ENCODE results near the gene FXYD5.
A peak's percentile ranks its signal among the peaks of the same experiment; 100 is the strongest.
"Not testable (repeated sequence)": the region's sequence is repeated elsewhere in the genome, so short reads cannot be mapped to it uniquely, and the experiment has no call there.

FXYD5 gene

DNA sequence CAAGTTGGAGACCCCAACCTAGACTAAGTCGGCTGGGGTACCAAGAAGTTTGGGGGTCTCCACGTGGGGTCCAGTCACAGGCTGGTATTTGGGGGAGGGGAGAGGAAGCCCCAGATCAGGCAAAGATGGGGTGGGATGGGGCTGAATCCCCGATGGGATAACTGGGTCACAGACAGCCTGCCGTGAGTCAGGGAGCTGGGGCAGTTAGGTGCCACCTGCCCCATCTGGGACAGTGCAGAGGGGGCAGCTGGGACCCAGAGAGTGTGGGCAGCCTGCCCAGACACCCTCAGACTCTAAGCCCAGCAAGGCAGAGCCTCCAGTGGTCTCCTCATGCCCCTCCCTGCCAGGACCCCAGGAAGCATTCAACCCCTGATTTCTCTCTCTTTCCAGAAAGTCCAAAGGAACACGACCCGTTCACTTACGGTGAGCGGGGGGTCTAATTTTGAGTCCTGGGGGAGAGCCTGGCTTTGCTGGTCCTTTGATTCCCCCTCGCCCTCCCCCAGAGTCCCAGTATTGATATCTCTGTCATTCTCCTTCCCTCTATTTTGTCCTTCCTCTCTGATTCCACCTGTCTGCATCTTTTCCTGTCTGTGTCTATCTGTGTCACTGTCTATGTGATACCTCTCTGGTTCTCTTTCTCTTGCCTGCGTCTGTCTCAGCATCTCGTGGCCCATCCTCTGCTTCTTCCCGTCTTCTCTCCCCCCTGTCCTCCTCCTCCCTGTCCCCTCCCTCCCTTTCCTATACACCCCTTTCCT lies 14.2 kb upstream of the FXYD5 start:
- DNase-seq: no peak

DNA sequence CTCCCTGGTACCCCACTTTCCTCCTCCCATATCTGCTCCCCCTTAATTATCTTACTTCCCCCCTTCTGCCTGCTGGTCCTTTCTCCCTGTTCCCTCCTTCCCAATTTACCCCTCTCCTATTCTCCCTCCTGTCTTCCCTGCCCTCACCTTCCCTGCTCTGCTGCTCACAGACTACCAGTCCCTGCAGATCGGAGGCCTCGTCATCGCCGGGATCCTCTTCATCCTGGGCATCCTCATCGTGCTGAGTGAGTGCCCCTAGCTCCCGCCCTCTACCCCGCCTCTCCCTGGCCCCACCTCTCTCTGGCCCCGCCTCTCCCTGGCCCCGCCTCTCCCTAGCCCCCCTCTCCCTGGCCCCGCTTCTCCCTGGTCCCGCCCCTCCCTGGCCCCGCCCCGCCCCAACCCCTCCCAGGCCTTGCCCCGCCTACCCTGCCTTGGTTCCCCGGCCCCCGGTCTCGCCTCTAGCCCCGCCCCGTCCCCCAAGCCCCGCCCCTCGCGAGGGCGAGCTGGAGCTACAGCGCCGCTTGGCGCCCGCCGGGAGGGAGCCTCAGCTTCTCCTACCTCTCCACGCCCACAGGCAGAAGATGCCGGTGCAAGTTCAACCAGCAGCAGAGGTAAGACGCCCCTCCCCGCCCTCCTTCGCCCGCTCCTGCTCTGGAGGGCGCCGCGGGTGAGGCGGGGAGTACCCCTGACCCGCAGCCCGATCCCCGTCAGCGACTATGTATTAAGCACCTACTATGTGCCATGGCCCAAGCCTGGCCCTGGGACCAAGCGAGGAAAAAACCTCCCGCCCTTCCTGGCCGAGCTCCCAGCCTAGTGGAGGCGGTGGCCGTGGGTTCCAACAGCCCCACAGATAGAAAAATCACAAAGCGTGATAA lies 13.3 kb upstream of the FXYD5 start:
- DNase-seq: peak; percentile 92

DNA sequence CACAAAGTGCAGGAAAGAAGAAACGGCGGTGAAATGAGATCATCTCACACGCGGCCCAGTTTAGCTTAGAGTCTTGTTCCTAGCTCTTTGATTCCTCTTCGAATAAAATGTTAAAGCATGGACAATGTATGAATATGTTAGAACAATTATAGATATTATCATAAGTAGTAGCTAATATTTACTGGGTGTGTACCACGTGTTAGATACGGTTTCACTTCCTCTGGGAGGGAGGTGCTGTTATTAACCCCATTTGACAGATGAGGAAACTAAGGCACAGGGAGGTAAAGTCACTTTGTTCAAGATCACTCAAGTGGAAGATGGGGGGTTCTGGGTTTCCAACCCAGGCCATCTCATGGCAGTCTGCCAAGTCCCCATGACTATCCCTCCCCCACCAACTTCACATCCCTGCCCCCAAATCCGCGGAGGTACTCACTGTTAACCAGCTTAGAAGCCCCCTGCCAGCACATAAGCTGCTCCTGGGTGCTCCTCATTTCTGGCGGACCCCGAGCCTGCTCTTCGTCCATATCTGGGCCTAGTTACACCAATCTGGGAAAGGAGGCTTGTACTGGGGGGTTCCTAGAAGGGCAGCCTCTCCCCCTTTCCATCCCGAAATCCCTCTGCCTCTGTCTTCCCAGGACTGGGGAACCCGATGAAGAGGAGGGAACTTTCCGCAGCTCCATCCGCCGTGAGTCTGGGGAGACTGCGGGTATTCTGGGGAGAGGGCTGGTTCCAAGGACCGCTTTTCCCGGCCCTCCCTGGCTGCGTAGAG lies 12.5 kb upstream of the FXYD5 start:
- DNase-seq: no peak

DNA sequence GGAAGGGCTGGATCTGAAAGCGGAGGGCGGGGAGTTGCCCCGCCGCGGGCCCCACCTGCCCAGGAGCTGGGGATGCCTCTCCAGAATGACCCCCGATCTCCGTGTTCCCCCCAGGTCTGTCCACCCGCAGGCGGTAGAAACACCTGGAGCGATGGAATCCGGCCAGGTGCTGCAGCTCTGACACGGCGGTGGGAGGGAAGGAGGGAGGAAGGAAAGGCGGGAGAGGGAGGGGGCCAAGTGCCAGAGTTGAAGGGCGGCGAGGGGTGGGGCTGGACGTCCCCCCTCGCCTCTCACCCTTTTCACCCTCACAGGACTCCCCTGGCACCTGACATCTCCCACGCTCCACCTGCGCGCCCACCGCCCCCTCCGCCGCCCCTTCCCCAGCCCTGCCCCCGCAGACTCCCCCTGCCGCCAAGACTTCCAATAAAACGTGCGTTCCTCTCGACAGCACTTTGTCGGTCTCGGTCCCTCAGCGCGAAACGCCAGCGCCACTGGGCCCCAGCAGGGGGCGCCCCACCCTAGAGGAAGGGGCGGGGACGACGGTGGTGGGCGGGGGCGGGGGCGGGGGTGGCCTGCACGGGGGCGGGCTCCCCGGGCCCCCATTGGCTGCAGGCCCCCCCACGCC lies 11.8 kb upstream of the FXYD5 start:
- DNase-seq: peak; percentile 65

DNA sequence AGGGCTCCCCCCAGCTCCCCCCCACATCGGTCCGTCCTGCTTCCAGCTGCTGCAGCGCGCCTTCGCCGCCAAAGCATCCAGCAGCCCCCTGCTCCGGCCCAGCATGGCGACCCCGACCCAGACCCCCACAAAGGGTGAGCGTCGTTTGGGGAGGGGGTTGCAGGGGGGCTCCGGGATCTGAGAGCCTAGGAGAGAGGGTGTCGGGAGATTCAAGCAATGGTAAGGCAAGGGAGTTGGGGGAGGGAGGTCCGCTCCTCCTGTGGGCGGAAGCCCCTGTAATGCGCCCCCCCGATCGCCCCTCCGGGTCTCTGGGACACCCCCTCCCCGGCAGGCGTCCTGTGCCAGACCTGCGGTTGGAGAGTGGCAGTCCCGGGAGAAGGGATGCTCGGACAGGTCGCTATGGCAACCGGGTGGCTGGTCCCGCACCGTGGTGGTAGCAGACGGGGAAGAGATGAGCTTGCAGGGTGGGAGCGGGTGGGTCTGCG lies 11.3 kb upstream of the FXYD5 start, which contains the start of gene FXYD7:
Gene FXYD7 (plus strand): TSS at position 25 of the 485 bp plus-strand sequence. CDS start 79 bp downstream, at position 104.
- no peak for DNase-seq

DNA sequence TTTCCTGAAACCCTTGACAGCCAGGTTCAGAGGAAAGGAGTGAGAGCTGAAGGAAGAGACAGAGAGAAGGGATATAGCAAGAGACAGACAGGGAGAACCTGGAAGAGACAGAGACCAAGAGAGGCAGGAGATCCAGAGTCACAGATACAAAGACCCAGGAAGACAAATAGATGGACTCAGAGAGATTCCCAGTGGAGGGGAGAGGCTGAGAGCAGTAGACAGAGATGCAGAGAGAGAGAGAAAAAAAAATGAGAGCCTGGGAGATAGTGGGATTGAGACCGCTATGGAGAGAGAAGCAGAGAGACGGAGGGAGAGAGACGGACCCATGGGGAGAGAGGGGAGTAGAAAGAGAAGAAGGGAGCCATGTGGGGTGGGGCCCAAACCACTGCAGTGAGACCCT lies 10.7 kb upstream of the FXYD5 start:
- no peak for DNase-seq

DNA sequence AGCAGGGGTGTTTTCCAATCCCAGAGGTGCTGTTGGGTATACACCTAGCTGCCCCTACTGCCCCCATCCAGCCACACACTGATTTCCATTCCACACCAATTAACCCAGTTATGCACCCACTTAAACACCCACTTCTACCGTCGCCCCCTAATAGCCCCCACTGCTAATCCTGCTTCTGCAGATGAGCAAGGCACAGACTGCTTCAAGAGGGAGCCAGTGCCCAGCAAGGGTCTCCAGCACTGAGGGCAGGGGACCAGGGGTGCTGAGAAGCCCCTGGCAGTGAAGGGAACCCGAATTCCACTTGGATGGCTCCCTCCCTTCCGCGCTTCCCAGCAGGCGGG lies 10.3 kb upstream of the FXYD5 start:
- no peak for DNase-seq

DNA sequence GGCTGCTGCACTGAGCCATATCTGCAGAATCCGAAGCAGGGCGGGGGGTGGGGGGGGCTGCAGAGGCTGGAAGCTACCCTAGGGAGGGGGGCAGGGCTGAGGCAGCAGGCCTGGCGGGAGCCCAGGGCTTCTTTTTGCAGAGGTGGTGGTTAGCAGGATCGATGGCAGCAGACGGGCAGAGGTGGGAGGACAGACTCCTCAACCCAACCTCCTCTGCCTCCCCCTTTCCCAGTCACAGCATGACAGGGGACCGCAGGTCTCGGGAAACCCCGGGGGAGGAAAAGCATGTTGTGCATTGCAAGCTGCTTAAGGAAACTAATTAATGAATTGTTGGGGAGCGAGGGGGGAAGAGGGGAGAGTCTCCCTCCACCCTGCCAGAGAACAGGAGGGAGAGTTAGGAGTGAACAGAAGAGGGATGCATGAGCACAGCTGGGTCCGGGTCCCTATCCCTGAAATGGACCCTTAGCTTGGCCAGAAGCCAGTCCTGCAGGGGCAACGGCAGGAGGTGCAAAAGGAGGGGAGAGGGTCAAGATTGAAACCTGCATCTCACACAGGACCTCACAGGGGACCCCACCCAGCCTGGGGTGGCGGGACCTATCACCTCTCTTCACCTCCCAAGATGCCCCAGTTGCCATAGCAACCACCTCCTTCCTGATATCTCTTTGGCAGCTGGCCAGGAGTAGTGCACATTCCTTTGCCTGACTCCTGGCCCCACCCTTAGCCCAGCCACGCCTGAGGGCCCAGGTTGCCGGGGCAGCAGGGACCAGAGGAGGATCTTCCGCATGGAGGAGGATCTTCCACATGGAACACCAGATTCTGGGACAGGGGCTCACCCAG lies 9.7 kb upstream of the FXYD5 start:
- peak; percentile 35 for DNase-seq

DNA sequence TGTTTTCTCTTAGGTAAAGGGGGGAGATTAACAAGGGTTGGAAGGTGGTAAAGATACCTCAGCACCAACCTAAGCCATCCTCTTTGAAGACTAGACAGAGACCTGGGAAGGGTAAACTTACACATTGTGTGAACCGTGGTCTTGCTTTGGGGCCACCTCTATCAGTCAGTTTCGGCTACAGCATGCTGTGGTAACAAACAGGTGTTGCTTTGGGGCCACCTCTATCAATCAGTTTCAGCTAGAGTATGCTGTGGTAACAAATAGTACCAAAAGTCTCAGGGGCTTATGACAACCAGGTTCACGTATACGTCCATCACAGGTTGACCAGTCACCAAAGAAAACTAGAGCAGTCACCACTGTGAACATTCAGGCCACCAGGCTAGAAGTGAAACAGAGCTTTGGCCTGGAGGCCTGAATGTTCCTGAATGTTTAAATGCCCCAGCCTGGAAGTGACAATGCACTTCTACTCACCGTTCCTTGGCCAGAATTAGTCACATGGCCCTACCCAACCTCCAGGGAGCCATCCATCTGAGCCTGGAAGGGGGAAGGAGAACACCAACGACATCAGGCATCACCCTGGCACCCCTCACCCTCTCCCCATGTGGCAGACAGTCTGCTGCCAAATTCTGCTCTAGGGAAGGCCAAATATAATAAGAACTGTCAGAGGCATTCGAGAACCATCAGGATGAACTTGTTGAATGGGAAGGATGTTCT lies 7.6 kb upstream of the FXYD5 start:
- DNase-seq: no peak

DNA sequence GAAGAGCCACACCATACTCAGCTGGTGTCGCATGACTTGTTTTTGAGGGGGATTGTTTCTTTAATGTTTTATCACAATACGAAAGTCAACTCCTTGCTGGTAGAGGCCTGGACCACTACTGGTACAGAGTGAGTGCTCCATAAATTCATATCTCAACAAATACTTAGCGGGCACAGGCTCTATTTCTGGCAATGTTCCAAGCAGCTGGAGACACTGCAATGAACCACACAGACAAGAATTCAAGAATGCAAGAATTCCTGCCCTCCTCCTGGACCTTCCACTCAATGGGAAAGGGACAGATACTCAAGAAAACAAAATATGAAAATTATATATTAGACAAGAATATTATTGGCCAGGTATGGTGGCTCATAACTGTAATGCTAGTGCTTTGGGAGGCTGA lies 5.1 kb upstream of the FXYD5 start:
- DNase-seq: no peak

DNA sequence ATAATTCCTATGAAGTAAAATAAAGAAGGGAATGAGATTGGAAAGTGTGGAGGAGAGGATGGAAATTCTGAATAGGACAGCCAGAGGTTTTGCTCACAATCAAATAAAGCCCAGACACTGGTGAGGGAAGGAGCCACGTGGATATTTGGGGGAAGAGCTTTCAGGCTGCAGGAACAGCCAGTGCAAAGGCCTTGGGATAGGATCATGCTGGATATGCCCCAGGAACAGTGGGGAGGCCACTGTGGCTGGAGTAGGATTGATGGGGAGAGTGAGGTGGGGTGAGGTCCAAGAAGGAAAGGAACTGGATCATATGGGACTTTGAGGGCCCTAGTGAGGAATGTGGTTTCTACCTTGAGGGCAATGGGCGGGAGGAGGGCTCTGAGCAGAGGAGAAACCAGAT lies 4.1 kb upstream of the FXYD5 start:
- no peak for DNase-seq

DNA sequence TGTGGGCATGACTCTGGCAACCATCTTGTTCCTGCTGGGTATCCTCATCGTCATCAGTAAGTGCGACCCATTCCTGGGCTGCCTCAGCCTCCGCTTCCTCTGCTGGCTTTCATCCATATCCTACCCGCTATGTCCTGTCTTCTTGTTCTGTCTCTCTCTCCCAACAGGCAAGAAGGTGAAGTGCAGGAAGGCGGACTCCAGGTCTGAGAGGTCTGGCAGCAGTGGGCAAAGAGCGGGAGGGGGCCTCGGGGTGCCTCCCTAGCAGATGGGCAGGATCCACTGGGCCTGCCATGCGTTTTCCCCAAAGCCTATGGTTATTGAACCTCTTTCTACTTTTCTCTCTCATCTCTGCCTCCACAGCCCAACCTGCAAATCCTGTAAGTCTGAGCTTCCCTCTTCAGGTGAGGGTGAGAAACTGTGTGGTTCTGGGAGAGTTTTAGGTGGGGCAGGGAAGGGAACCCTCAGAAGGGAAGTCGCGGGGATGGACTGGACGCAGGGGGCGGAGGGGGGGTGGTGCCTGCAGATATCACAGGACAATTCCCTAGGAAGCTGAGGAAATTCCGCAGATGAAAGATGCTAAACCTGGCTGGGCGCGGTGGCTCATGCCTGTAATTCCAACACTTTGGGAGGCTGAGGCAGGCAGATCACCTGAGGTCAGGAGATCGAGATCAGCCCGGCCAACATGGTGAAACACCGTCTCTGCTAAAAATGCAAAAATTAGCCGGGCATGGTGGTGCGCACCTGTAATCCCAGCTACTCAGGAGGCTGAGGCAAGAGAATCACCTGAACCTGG lies 3.1 kb upstream of the FXYD5 start:
- no peak for DNase-seq

DNA sequence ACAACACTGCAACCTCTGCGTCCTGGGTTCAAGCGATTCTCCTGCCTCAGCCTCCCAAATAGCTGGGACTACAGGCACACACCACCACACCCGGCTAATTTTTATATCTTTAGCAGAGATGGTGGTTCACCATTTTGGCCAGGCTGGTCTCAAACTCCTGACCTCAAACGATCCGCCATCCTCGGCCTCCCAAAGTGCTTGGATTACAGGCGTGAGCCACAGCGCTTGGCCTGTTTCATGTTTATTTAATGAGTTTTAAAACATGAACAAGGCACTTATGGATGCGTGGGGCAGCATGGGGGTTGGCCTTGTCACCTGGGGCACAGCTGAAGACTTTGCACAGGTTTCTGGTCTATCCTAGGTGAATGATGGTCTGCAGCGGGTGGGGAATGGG lies 1.4 kb upstream of the FXYD5 start:
- DNase-seq: not testable (repeated sequence)

DNA sequence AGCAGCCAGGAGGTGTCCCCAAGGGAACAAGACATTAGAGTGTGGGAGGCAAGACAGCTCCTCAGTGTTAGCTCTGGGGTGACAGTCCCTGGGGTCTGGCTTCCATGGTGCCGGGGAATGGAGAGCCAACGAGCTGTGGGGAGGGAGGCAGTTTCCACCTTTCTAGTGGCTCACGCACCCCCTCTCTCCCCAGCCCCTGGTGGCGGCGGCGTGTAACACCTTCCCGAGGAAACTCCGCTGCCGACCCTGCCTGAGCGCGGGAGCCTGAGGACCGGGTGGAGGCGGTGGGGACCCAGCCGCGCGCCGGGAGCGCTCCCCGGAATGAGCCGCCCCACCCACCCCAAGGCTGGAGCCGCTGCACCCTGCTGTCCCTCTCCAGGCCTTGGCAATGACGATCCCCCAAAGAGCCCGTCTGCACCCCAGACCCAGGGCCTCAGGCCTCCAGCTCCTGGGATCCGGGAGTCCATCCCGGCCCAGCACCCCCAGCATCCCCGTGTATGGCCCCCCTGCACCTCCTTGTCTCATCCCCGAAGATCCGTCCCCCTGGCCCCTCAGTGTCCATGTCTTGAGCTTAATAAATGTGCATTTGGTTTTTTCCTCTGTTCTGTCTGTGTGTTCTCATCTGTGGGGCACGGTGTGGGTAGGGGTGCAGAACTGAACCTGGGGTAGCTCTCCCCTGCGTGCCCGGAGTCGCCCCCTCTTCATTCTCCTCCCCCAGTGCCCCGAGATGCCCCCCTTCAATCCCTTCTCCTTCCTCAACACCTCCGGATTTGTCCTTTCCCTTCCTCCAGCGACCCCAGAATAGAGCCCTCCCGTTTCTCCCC lies 622 bp upstream of the FXYD5 start:
- peak; percentile 63 for DNase-seq

DNA sequence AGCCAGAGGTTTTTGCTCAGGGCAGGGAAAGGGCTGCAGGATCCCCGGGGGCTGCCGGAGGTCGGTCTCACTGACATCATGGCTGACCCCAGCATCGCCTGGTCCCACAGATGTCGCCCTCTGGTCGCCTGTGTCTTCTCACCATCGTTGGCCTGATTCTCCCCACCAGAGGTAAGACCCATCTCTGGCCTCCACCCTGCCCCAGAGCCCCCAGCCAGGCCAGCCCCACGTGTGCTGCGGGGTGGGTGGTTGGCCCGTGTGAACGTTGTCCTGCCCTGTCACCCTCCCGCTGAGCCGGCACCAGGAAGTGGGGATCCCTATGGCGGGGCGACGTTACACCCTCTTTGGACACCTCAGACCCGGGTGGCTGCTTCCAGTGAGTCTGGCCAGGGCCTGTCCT lies 906 bp downstream of the FXYD5 start:
- DNase-seq: no peak

DNA sequence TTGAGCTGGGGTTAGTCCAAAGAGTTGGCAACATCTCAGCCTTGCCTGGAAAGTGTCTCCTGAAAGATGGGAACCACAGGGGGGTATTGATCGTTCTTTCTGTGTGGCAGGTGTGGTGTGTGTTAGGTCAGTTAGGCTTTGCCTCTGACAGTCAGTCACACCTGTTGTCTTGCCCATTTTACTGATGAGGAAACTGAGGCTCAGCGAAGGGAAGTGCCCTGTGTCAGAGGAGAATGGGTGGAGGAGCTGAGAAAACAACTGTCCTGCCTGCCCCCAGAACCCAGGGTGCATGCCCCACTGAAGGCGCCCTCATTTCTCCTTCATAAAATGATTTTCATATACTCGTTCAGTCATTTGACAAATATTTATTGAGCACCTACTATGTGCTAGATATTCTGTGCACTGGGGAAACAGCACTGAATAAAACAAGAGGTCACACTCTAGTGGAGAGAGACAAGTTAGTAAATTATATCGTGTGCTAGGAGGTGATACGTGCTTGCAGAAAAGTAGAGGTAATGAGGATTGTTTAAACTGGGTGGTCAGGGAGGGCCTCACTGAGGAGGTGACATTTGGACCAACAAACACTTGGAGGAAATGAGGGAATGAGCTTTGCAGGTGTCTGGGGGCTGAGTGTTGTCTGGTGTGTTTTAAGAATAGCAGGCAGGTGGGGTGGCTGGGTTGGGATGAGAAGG lies 1.6 kb downstream of the FXYD5 start:
- DNase-seq: no peak

DNA sequence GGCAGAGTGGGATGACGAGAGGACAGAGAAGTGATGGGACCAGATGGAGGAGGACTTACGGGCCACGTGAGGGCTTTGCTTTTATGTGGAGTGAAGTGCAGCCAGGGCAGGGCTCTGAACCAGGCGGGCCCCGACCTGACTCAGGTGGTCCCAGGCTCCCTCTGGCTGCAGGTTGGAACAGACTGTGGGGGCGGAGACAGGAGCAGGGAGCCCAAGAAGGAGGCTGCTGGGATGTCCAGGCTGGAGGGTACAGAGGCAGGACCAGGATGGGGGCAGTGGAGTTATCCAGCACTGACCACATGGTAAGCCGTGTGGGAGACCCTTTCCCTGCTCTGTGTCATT lies 2.1 kb downstream of the FXYD5 start:
- no peak for DNase-seq

DNA sequence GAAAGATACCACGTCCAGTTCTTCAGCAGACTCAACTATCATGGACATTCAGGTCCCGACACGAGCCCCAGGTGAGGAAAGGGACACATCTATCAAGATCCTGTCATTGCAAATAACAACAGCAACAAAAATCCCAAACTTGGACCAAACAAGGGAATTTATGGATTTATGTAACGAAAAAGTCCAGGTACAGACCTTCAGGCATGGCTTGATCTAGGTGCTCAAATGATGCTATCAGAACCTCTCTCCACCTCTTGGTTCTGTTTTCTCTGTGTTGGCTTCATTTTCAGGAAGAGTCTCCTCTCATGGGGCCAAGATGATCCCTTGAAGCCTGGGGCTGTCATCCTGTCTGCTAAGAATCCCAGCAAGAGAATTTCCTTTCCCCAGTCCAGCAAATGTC lies 2.9 kb downstream of the FXYD5 start:
- no peak for DNase-seq

DNA sequence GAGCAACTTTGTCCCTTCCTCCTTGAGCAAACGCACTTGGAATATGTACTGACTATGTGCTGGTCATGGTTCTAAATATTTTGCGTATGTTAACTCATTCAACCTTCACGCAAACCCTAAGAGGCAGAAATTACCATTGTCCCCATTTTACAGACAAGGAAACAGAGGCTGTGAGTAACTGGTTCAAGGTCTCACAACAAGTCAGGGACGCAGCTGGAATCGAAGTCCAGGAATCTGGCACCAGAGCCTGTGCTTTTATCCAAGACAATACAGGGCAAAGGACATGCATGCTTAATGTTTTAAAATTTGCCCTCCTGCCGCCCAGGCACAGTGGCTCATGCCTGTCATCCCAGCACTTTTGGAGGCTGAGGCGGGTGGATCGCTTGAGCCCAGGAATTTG lies 5.1 kb downstream of the FXYD5 start:
- no peak for DNase-seq

All from central memory CD4-positive, alpha-beta T cell (primary cell).